Transverse colon (tissue), 1 donor: ENCODE results near the gene EFNA5.

Experiments
- EP300 ChIP-seq: sonication (generic); formaldehyde crosslinking; IDR thresholded peaks from one replicate; pipeline ENCODE4 v1.6.1; 2017; ENCODE audit warnings: antibody characterized with exemption, low read depth
- POLR2A ChIP-seq: fragments of 450-650 bp; IDR thresholded peaks from one replicate; pipeline ENCODE4 v1.6.1; 2016; ENCODE audit warnings: antibody characterized with exemption, mild to moderate bottlenecking, moderate library complexity

DNA sequence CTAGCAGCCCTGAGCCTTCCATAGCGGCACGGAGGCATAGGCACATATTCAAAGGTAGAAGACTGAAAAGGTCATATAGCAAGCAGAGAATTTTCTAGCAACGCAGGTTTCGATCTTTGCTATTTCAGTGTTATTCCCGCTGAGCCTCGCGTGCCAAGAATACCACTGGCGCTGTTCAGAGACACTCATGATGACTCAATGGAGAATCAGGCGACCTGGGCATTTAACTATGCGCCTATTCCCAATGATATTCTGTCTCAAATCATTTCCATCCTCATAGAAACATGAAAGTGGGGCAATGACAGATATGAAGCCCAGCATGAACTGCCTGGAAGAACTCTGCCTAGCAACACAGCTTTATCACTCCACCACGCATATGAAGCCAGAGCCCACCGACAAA lies 59.9 kb downstream of the EFNA5 start:
- TF ChIP-seq POLR2A (no peak), EP300 (no peak)
